ENCODE measurements around the gene STK32B. TPM values are rescaled to one million over a fixed set of nuclear protein-coding genes. Genes with fewer than 3 reads are reported as not detected.

STK32B gene
- total and polyA plus RNA-seq, 2 of the 8 experiments (the other 6 are each of a cell fraction or from before 2014, with no cell fraction given), result 2.3 to 2.5 TPM

DNA sequence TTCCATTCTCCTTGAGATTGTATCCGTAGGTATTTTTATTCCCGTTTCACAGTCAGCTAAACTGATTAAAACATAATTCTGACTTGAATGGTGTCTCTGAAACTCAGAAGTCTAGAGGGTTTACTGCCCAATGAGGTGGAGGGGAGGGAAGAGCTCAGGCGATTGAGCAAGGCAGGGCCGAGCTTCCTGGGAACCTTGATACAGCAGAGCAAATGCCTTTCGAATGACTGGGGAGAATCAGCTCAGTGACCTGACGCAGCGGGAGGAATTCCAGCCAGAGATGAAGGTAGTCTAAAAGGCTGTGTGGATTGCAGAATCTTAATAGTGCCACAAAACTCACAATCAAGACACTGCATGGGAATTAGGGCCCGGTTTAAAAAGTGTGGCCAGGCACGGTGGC is 423.5 kb downstream of the STK32B start:
- FAIRE-seq, result no peak
- POLR2A ChIA-PET (ENCODE audit: partially characterized antibody), result no interaction called here
- H2AFZ ChIP-seq (ENCODE audit: low read length), result no peak overlapping the region
- H4K5ac ChIP-seq (ENCODE audit: insufficient read length, low read depth, low read length), result no peak overlapping the region
- no peaks in the 10 kb centered on the region for H3K9me3 ChIP-seq (ENCODE audit: insufficient read depth in 2 of 2, low read depth in 1 of 2, low read length in 1 of 2)
- H3K79me2 ChIP-seq (ENCODE audit: control insufficient read depth in 1 of 2, insufficient read depth in 2 of 2, low read length in 2 of 2), result no peaks in the 10 kb centered on the region
- no peak overlapping the region for H4K91ac ChIP-seq (replicated peaks; ENCODE audit: insufficient read length, low read length)
- H2BK20ac ChIP-seq (ENCODE audit: low read length), result no peak overlapping the region
- H3K36me3 ChIP-seq (ENCODE audit: control insufficient read depth in 2 of 4, insufficient read depth in 4 of 4, low read length in 3 of 4), result no peaks in the 10 kb centered on the region
- no peak overlapping the region for H2AK5ac ChIP-seq (ENCODE audit: low read depth, low read length)
- H4K20me1 ChIP-seq (replicated peaks in 1 of 2; ENCODE audit: control insufficient read depth in 1 of 2, insufficient read depth in 2 of 2, low read length in 2 of 2), result no peaks in the 10 kb centered on the region
- H3K18ac ChIP-seq (ENCODE audit: extremely low read depth, low read length), result no peak overlapping the region
- H3K4me2 ChIP-seq (ENCODE audit: insufficient read depth in 1 of 2, low read depth in 2 of 2, low read length in 2 of 2), result no peak overlapping the region
- H3K4me1 ChIP-seq (replicated peaks in 1 of 4; ENCODE audit: control insufficient read depth in 3 of 4, insufficient read depth in 4 of 4, low read length in 3 of 4), result peaks cover 0 to 8% (median 0%) of the 10 kb centered on the region in 4 experiments; a peak in 3 of 7 replicates
- no peak overlapping the region for H2BK5ac ChIP-seq (ENCODE audit: low read depth, low read length)
- H2BK12ac ChIP-seq (ENCODE audit: low read depth, low read length), result no peak overlapping the region
- no peak overlapping the region for H3K14ac ChIP-seq (ENCODE audit: insufficient read length)
- H3K9ac ChIP-seq (replicated peaks in 1 of 4; ENCODE audit: extremely low read depth in 1 of 4, low read depth in 3 of 4, low read length in 3 of 4), result no peak overlapping the region
- H3K23ac ChIP-seq (ENCODE audit: insufficient read length), result no peak overlapping the region
- 95% methylated on average over 9 of the region's 9 CpGs; no CpG with 5 or more reads in 1 of the 2 experiments for WGBS, 2 experiments (ENCODE audit: extremely low coverage in 1 of 2, insufficient coverage in 1 of 2, insufficient read length in 1 of 2, insufficient replicate concordance in 2 of 2, low coverage in 1 of 2, low lambda C conversion rate in 2 of 2, missing lambda C conversion rate in 1 of 2)
- H3K27ac ChIP-seq (ENCODE audit: low read depth, low read length), result no peak overlapping the region
- CTCF ChIA-PET (ENCODE audit: partially characterized antibody), result interaction anchor here (2.0 kb wide), 1 partner anchor 16 kb away, joined by 8 read pairs; no protein-coding TSS in a partner anchor
- no peaks in the 10 kb centered on the region for H3K79me1 ChIP-seq (ENCODE audit: low read depth, low read length)
- no peak overlapping the region for H3K56ac ChIP-seq (replicated peaks; ENCODE audit: insufficient read length, low read depth, low read length)
- no peak for DNase-seq (ENCODE audit: low read depth in 1 of 2, low spot score in 2 of 2)
- no peak overlapping the region for H3K4me3 ChIP-seq (ENCODE audit: extremely low read depth in 1 of 4, insufficient read depth in 2 of 4, low read depth in 3 of 4, low read length in 4 of 4)
- H4K8ac ChIP-seq (ENCODE audit: extremely low read depth, insufficient read depth, low read length), result no peak overlapping the region
- no peak overlapping the region for H3K4ac ChIP-seq (replicated peaks; ENCODE audit: insufficient read length, low read depth, low read length)
- no peak overlapping the region for H2BK120ac ChIP-seq (replicated peaks; ENCODE audit: low read depth, low read length)
- no peak overlapping the region for H2BK15ac ChIP-seq (ENCODE audit: low read length)
- H3K27me3 ChIP-seq (replicated peaks in 1 of 4; ENCODE audit: control insufficient read depth in 3 of 4, extremely low read depth in 1 of 4, insufficient read depth in 3 of 4, low read length in 3 of 4), result no peaks in the 10 kb centered on the region
- H3K23me2 ChIP-seq (ENCODE audit: low read depth, low read length), result no peaks in the 10 kb centered on the region
- no peak for TF ChIP-seq ASH2L (IDR thresholded peaks at IDR 0.05; ENCODE audit: low read length)
- no peak for TF ChIP-seq NANOG (IDR thresholded peaks at IDR 0.05; ENCODE audit: insufficient read depth, low read depth, low read length, poor library complexity, severe bottlenecking)
- TF ChIP-seq RAD21 (IDR thresholded peaks at IDR 0.05 in 1 of 2, conservative IDR thresholded peaks at IDR 0.05 in 1 of 2; ENCODE audit: low read depth in 2 of 2, low read length in 2 of 2), result no peak
- no peak for TF ChIP-seq SP4 (IDR thresholded peaks at IDR 0.05; ENCODE audit: low read length)
- no peak for TF ChIP-seq POLR2AphosphoS5 (IDR thresholded peaks at IDR 0.05; ENCODE audit: low read depth, low read length)

Data from H1 (cell line).